Right hindlimb (tissue), 1 donor: ENCODE measurements around the gene HAUS1.
"Not testable (repeated sequence)": the region's sequence is repeated elsewhere in the genome, so short reads cannot be mapped to it uniquely, and the experiment has no call there.

ENCODE experiments used
- DNase-seq: peaks from one replicate; pipeline ENCODE4 v3.0.0-alpha.2; 2018

Gene HAUS1

GRCh38 chr18:46104128-46104911 lies at the start of gene HAUS1:
Gene HAUS1, plus strand, starts transcription at chr18:46104385. Its CDS starts 27 bp downstream, at chr18:46104412.
- peak; percentile 96 for DNase-seq

- no peak for DNase-seq
Observed at GRCh38 chr18:46054956-46055837, 49.0 kb upstream of the HAUS1 start.

- no peak for DNase-seq
Observed at GRCh38 chr18:46055838-46056230, 48.4 kb upstream of the HAUS1 start.

GRCh38 chr18:46060359-46060841 lies 43.8 kb upstream of the HAUS1 start:
- DNase-seq = no peak

GRCh38 chr18:46061387-46061786 lies 42.8 kb upstream of the HAUS1 start:
- DNase-seq = no peak

- DNase-seq = no peak
Observed at GRCh38 chr18:46061796-46062195, 42.4 kb upstream of the HAUS1 start.

- no peak for DNase-seq
Observed at GRCh38 chr18:46062781-46063180, 41.4 kb upstream of the HAUS1 start.

GRCh38 chr18:46067438-46068007 lies 36.7 kb upstream of the HAUS1 start:
- no peak for DNase-seq

- DNase-seq = no peak
Observed at GRCh38 chr18:46068763-46069162, 35.4 kb upstream of the HAUS1 start.

- DNase-seq = no peak
Observed at GRCh38 chr18:46069524-46069923, 34.7 kb upstream of the HAUS1 start.

GRCh38 chr18:46070232-46070631 lies 34.0 kb upstream of the HAUS1 start:
- no peak for DNase-seq

GRCh38 chr18:46070815-46071652 lies 33.2 kb upstream of the HAUS1 start:
- no peak for DNase-seq

- DNase-seq = peak; percentile 72
Observed at GRCh38 chr18:46071653-46072375, 32.4 kb upstream of the HAUS1 start, which contains the start of gene PSTPIP2. Gene PSTPIP2, minus strand, starts transcription at chr18:46072260. Its CDS starts 72 bp downstream, at chr18:46072188.

- peak; percentile 42 for DNase-seq
Observed at GRCh38 chr18:46072376-46072867, 31.8 kb upstream of the HAUS1 start.

GRCh38 chr18:46072959-46073358 lies 31.2 kb upstream of the HAUS1 start:
- no peak for DNase-seq

GRCh38 chr18:46073474-46074331 lies 30.5 kb upstream of the HAUS1 start:
- DNase-seq = peak; percentile 39

GRCh38 chr18:46079336-46079735 lies 24.8 kb upstream of the HAUS1 start:
- no peak for DNase-seq

GRCh38 chr18:46080156-46080555 lies 24.0 kb upstream of the HAUS1 start:
- DNase-seq = no peak

GRCh38 chr18:46084431-46084830 lies 19.8 kb upstream of the HAUS1 start:
- no peak for DNase-seq

GRCh38 chr18:46088501-46088900 lies 15.7 kb upstream of the HAUS1 start:
- DNase-seq = not testable (repeated sequence)
